ENCODE data around the gene EHD1.

DNA sequence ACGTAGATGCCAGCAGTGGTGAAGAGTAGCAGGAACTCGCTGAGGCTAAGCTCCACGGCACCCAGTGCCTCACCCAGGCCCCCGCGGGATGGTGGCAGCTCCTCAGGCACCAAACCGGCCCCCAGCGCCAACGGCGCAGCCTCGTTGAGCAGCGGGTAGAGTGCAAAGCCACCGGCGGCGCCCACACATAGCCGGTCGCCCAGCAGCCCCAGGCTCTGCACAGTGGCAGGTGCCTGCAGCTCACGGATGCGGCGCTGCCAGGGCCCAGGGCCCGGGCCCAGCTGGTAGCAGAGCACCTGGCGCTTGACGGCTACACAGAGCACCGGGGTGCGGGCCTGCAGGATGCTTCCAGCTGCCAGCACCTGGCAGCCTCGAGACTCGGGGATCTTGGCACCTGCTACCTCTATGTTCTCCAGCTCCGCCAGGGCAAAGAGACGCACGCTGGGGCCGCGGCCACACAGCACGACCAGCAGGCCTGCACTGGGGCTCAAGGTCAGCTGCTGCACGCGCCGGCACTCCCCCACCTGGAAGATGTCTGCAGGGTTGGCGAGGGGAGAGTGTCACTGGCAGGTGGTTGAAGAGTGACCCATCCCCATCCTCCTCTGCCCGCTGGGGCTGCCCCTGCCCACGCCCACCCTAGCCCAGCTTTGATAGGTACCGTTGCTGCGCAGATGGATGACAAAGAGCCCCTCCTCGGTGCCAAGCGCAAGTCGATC lies 48.7 kb downstream of the EHD1 start:
- TF ChIP-seq CTCF (IDR thresholded peaks at IDR 0.05; ENCODE audit: low read length): no peak
- TF ChIP-seq EZH2 (optimal IDR thresholded peaks at IDR 0.05; ENCODE audit: low read depth, low read length): no peak

Measured in MM.1S (cell line).